Esophagus mucosa (tissue), 1 donor: ENCODE data around the gene DAG1. TPM values are rescaled to one million over a fixed set of nuclear protein-coding genes. Genes with fewer than 3 reads are reported as not detected.
"Not testable (repeated sequence)": the region's sequence is repeated elsewhere in the genome, so short reads cannot be mapped to it uniquely, and the experiment has no call there.

Experiments
- ATAC-seq: fragments of 200-7000 bp; cut with Tn5 transposase; one replicate; pipeline ENCODE4 v1.9.1; 2020
- total RNA-seq: library from RNA; stranded (reverse); gene quantifications from one replicate; pipeline ENCODE4 v1.2.4, GENCODE V29; 2023
- donor health status: DM: yes; HTN: yes; CAD: no.

The DAG1 gene
- total RNA-seq, 1 donor from 2014 or later = 48.3 TPM

- peak; percentile 39 for ATAC-seq
Observed at GRCh38 chr3:49470714-49471420, 800 bp downstream of the DAG1 start.

- ATAC-seq = no peak
Observed at GRCh38 chr3:49471856-49472495, 1.9 kb downstream of the DAG1 start.

GRCh38 chr3:49476563-49476962 lies 6.5 kb downstream of the DAG1 start:
- ATAC-seq = no peak

DNA sequence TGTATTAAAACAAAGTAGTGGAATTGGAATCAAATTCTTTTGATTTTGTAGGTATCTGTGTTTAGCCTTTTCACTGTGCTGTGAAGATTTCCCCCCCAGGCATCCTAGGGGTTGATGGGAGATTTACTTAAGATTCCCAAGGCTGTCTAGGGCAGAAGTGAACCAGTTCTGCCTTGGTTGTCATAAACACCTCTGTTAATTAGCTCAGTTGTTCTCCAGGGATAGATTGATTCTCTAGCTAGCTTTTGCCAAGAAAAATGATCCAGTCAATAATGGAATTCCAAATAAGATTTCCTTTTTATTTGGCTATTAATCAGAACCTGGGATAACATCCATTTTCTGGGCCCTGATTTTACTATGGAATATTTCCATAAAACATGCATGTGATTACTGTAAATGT lies 12.7 kb downstream of the DAG1 start:
- ATAC-seq = no peak

- ATAC-seq = no peak
Observed at GRCh38 chr3:49484471-49484870, 14.4 kb downstream of the DAG1 start.

DNA sequence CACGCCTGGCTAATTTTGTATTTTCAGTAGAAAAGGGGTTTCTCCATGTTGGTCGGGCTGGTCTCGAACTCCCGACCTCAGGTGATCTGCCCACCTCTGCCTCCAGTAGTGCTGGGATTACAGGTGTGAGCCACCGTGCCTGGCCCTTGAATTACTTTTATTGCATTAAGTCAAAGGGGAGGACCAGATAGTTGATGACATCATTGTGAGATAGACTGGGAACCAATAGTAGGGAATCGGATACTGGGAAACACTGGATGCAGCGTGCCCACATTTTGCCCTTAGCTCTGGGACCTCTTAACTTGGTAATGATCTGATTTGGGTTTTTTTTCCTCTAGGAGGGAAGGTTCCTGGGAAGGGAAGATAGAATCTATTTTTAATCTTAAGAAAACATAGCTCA lies 19.2 kb downstream of the DAG1 start:
- no peak for ATAC-seq

GRCh38 chr3:49492969-49493368 lies 22.9 kb downstream of the DAG1 start:
- no peak for ATAC-seq

DNA sequence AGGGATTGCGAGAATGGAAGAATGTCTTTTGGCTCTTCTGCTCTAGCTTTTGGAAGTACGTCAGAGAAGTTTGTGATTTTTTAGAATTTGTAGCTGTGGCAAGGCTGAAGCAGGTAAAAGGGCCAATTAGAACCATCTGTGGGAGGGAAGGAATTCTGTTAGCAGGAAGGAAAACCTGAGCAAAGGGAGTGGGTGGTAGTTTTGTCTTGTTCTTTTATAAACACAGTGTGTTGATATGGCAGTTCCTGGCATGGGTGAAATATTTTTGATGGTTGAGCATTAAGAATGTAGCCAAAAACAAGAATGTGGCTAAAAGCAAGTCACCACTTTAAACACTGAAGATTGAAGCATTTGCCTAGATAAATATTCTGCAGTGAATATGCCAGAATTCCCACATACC lies 23.8 kb downstream of the DAG1 start:
- ATAC-seq = no peak

DNA sequence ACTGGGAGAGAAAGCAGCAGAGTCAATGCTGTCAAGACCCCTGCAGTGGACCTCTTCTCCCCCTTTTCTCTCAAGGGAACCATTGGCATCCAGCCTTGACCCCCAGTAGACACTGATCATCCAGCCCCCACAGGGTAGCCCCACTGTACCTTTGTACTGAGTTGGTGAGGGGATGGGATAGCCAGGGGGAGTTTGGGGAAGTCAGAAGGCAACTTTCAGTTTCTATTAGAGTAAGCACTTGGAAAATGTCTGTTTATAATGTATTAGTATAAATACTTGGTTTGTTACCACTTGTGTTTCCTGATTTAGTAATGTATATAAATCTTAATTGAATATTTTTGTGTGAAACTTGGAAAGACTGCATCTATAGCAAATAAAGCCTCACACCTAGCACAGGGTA lies 25.0 kb downstream of the DAG1 start:
- no peak for ATAC-seq

- ATAC-seq = not testable (repeated sequence)
Observed at GRCh38 chr3:49496845-49497244, 26.8 kb downstream of the DAG1 start.

GRCh38 chr3:49497606-49498005 lies 27.5 kb downstream of the DAG1 start:
- no peak for ATAC-seq

DNA sequence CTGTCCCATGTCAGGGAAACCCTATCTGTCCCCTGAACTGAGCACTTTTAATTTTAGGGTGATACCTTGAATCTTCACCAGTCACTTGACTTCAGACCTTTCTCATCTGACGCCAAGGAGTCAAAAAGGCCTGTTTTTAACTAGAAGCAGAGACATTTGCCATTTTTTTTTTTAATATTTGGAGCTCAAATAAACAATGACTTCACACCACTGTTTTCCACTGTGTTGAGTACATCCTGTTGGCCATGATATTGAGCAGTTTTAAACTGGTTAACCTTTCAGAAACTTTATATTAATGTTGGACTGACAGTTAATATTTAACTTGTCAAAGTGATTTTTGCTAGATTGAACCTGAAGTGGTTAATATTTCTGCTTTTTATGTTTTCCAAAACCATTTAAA lies 28.2 kb downstream of the DAG1 start:
- ATAC-seq = no peak

DNA sequence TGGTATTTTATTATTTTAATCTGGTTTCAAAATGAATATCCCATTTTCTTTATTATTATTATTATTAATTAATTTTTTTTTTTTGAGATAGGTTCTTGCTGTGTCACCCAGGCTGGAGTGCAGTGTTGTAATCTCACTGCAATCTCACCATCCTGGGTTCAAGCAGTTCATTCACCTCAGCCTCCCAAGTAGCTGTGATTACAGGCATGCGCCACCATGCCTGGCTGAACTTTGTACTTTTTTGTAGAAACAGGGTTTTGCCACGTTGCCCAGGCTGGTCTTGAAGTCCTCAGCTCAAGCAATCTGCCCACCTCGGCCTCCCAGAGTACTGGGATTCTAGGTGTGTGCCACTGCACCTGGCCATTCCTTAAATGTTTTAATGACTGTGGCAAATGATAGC lies 28.6 kb downstream of the DAG1 start:
- no peak for ATAC-seq

- ATAC-seq = peak; percentile 45
Observed at GRCh38 chr3:49500205-49500731, 30.2 kb downstream of the DAG1 start.

GRCh38 chr3:49500732-49501609 lies 30.9 kb downstream of the DAG1 start:
- ATAC-seq = peak; percentile 94

DNA sequence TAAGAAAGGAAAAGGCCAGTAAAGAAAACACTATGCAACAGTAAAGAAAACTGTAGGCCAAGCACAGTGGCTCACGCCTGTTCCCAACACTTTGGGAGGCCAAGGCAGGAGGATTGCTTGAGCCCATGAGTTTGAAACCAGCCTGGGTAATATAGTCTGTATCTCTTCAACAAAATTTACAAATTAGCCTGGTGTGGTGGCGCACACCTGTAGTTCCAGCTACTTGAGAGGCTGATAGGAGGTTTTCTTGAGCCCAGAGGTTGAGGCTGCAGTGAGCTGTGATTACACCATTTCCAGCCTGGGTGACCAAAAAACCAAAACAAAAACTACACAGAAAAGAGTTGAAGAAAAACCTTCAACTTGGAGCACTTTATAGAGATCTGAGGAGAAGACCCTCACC lies 31.8 kb downstream of the DAG1 start:
- ATAC-seq = no peak

DNA sequence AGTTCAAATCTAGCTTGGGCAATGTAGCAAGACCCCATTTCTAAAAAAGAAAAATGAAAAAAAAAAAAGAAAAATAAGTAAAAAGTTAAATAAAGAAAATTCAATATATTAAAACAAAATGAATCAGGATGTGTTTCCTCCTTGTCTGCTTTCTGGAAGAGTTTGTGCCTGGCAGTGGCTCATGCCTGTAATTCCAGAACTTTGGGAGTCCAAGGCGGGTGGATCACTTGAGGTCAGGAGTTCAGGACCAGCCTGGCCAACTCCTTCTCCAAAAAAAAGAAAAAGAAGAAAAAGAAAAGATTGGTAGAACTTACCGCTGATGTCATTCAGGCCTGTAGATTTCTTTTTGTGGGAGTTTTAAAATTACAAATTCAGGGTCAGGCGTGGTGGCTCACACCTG lies 36.8 kb downstream of the DAG1 start:
- ATAC-seq = no peak

- no peak for ATAC-seq
Observed at GRCh38 chr3:49509028-49509561, 39.0 kb downstream of the DAG1 start.

GRCh38 chr3:49511639-49512038 lies 41.6 kb downstream of the DAG1 start:
- ATAC-seq = no peak

GRCh38 chr3:49512781-49513355 lies 42.8 kb downstream of the DAG1 start:
- no peak for ATAC-seq

DNA sequence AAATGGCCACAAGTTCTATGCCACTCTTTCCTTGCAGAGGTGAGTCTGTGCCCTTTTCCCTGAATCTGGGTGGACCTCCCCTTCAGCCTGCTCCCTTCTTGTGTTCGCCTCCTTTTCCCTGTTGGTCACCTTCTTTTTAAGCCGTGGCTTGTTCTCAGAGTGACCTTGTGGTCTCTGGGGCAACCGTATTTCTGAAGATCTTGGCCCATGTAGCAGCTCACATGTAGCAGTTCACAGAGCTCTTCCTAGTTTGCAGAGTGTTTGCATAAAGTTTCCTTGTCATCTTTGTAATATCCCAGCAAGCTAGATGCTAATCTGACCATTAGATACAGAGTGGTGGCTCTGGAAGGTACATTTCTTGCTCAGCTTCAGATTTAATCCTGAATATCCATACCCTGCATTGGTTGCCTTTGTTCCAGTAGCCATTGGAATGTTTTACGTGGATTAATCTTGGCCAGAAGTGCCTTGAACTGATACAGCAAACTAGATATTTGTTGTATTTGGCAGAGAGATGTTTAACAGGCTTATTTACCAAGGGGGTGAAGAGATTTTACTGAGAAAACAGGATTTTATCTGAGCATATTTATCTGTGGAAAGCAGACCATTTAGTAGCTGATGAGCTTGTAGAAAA lies 43.5 kb downstream of the DAG1 start:
- no peak for ATAC-seq

GRCh38 chr3:49518016-49518415 lies 47.9 kb downstream of the DAG1 start:
- ATAC-seq = no peak
